Right atrium auricular region (tissue), 2 donors: Measurements from ENCODE around the gene CCDC177. TPM values are rescaled to one million over a fixed set of nuclear protein-coding genes. Genes with fewer than 3 reads are reported as not detected.

Experiments
- DNase-seq: peaks from one replicate; pipeline ENCODE4 v3.0.0-alpha.2; 2019; ENCODE audit warnings: low spot score
- H3K27ac ChIP-seq, 2 donors: fragments of 200-600 bp; sonication (generic); 1 replicate in 1 of 2; 2 replicates in 1 of 2; pipeline ENCODE4 v1.5.1; 2016 to 2019
- H3K27me3 ChIP-seq, 2 donors: fragments of 200-600 bp; sonication (generic); one replicate each; pipeline versions ENCODE4 v1.5.1 to v1.6.0; 2017 to 2019
- H3K36me3 ChIP-seq: fragments of 200-600 bp; sonication (generic); one replicate; pipeline ENCODE4 v1.5.1; 2016
- H3K4me1 ChIP-seq, 2 donors: fragments of 200-600 bp; sonication (generic); one replicate each; pipeline versions ENCODE4 v1.5.1 to v1.6.0; 2017 to 2019
- H3K4me3 ChIP-seq, 2 donors: fragments of 200-600 bp; sonication (generic); 1 replicate in 1 of 2; 2 replicates in 1 of 2; pipeline ENCODE4 v1.5.1; 2017 to 2019; ENCODE audit warnings: mild to moderate bottlenecking in 1 of 2, moderate library complexity in 1 of 2
- H3K9me3 ChIP-seq, 2 donors: fragments of 200-600 bp; sonication (generic); one replicate each; pipeline ENCODE4 v1.5.1; 2019
- total RNA-seq, 2 donors: library from RNA; depleted of rRNA; stranded (reverse); fragments of >200 nt; gene quantifications; one replicate each; pipeline ENCODE4 v1.1.0, GENCODE V29; 2016
- TF ChIP-seq, protein P1 (sequence below), 2 donors: fragments of 200-600 bp; sonication (generic); IDR thresholded peaks; one replicate each; pipeline ENCODE4 v1.5.1; 2019; ENCODE audit warnings: antibody characterized with exemption in 2 of 2

Gene CCDC177
- total RNA-seq, 2 donors from 2014 or later: not detected

GRCh38 chr14:69538766-69539165 is 35.9 kb downstream of the CCDC177 start:
- Histone ChIP-seq H3K36me3 (no peaks in the 10 kb centered on the region), H3K9me3 (no peaks in the 10 kb centered on the region), H3K27ac (no peak overlapping the region), H3K27me3 (no peaks in the 10 kb centered on the region), H3K4me3 (no peak overlapping the region), H3K4me1 (no peaks in the 10 kb centered on the region)
- TF ChIP-seq, protein P1, sequence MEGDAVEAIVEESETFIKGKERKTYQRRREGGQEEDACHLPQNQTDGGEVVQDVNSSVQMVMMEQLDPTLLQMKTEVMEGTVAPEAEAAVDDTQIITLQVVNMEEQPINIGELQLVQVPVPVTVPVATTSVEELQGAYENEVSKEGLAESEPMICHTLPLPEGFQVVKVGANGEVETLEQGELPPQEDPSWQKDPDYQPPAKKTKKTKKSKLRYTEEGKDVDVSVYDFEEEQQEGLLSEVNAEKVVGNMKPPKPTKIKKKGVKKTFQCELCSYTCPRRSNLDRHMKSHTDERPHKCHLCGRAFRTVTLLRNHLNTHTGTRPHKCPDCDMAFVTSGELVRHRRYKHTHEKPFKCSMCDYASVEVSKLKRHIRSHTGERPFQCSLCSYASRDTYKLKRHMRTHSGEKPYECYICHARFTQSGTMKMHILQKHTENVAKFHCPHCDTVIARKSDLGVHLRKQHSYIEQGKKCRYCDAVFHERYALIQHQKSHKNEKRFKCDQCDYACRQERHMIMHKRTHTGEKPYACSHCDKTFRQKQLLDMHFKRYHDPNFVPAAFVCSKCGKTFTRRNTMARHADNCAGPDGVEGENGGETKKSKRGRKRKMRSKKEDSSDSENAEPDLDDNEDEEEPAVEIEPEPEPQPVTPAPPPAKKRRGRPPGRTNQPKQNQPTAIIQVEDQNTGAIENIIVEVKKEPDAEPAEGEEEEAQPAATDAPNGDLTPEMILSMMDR (IDR thresholded peaks at IDR 0.05): no peak
- no peak for DNase-seq

- no peak for DNase-seq
- TF ChIP-seq, protein P1 (IDR thresholded peaks at IDR 0.05): no peak
- Histone ChIP-seq H3K27me3 (no peaks in the 10 kb centered on the region), H3K4me3 (no peak overlapping the region), H3K9me3 (no peaks in the 10 kb centered on the region), H3K36me3 (no peaks in the 10 kb centered on the region), H3K4me1 (no peaks in the 10 kb centered on the region), H3K27ac (no peak overlapping the region)
Observed at GRCh38 chr14:69537900-69538299, 36.8 kb downstream of the CCDC177 start.

DNA sequence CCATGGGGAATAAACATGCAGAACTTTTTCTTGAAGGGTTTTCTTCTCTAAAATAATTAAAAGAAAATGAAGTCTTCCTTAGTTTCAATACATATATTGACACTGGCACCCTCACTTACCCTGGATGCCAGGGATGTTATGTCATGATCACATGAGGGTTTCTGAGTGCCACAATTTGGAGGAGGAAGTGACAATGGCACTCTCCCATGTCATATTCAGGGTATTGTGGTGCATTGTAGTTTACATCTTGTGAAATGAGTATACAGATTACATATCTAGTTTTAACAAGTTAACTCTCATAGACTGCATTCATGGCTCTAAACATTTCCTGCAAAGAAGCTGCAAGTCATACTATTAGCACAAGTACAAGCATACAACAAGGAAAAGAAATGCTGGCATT is 37.7 kb downstream of the CCDC177 start:
- Histone ChIP-seq H3K9me3 (no peaks in the 10 kb centered on the region), H3K27me3 (no peaks in the 10 kb centered on the region), H3K27ac (no peak overlapping the region), H3K36me3 (no peaks in the 10 kb centered on the region), H3K4me1 (no peaks in the 10 kb centered on the region), H3K4me3 (no peak overlapping the region)
- no peak for DNase-seq
- TF ChIP-seq, protein P1 (IDR thresholded peaks at IDR 0.05): no peak

- DNase-seq: peak; percentile 62
- no peak overlapping the region for H3K27ac ChIP-seq
- no peak overlapping the region for H3K4me3 ChIP-seq
- no peaks in the 10 kb centered on the region for H3K27me3 ChIP-seq
- no peaks in the 10 kb centered on the region for H3K36me3 ChIP-seq
- TF ChIP-seq, protein P1 (IDR thresholded peaks at IDR 0.05): peak in 1 of 2 donors; percentile 66
- no peaks in the 10 kb centered on the region for H3K4me1 ChIP-seq
- no peaks in the 10 kb centered on the region for H3K9me3 ChIP-seq
Observed at GRCh38 chr14:69535230-69535848, 39.3 kb downstream of the CCDC177 start.

GRCh38 chr14:69532561-69533340 is 41.9 kb downstream of the CCDC177 start:
- H3K27ac ChIP-seq: no peak overlapping the region
- no peaks in the 10 kb centered on the region for H3K4me1 ChIP-seq
- DNase-seq: no peak
- no peaks in the 10 kb centered on the region for H3K27me3 ChIP-seq
- no peaks in the 10 kb centered on the region for H3K36me3 ChIP-seq
- TF ChIP-seq, protein P1 (IDR thresholded peaks at IDR 0.05): no peak
- H3K9me3 ChIP-seq: no peaks in the 10 kb centered on the region
- no peak overlapping the region for H3K4me3 ChIP-seq
